HG03575 (cell line): ENCODE results near the gene FKBP1A.
"Not testable (repeated sequence)": the region's sequence is repeated elsewhere in the genome, so short reads cannot be mapped to it uniquely, and the experiment has no call there.

Experiments
- ATAC-seq: cut with Tn5 transposase; IDR thresholded peaks from one replicate; pipeline ENCODE4 v1.9.1; 2021; ENCODE audit not compliant: unreplicated experiment, insufficient number of reproducible peaks, low FRiP score; ENCODE audit errors: extremely low read depth

Gene FKBP1A

DNA sequence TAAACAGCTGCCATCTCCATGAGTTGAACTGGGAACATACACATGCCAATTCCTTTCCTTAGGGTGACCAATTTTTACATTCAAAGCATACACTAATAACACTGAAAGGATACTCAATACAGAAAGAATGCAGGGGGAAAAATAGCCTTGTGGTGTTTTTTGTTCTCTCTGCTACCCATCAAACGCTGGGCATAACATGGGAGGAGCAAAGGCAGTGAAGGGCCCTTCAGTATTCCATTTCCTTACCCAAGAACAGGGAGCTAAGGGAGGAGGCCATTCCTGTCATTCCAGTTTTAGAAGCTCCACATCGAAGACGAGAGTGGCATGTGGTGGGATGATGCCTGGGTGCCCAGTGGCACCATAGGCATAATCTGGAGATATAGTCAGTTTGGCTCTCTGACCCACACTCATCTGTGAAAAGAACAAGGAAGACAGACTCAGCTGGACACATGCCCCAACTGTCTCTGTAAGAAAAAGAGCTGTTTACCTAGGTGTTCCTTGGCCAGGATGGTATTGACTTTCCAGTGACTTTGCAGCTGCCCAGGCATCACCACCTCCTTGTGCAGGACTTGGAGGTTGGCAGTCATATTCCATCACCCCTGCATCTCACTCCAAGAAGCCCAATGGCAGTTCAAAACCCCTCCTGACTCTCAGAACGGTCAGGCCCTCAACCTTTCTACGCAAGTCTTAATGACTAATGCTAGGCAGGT lies 20.9 kb downstream of the FKBP1A start:
- ATAC-seq: no peak

DNA sequence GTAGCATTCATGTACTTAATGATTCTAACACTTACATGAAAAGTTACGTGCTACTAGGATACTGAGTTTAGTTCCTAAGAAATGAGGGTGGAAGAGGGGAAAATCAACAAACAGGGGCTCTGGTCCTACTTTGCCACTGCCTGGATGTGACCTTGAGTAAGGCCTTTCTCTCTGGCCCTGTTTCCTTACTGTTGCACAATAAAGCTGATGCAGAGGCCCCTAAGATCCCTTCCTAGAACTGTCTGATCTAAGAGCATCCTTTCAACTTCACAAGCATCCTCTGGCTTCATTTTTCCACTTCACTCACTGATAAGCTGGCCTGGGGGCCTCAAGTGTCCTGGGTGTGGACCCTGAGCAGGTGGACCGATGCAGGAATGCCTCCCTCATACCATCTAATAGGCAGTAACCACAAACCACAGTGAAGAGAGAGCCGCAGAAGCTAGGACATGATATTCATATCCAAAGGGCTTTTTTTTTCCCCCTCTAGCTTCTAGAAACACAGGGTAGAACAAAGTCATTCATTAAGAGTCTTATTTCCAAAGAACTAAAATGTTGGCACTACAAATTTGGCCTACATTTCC lies 21.6 kb downstream of the FKBP1A start:
- no peak for ATAC-seq

DNA sequence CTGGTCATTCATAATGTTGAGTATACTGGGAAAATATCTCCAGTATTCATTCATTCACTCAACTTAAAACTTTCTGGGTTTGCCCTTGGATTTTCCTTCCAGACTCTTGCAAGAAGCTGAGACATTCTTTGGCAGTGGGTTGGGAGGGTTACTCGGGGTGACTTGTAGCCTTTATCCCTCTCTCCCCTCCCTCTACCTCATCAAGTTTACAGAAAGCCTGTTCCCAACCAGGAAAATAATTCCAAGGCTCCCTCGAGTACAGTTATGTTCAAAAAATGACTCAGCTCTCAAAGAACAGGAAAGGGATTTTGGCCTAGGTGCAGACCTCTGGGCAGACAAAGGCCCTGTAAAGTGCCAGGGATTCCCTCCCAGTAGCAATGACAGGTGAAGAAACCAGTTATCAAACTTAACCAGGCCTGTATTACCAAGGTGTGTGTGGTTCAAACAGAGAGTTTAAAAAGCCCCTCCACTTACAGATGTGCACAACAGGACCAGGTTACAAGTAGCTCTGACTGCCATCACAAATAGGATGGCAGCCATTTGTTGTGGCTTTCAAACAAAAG lies 22.2 kb downstream of the FKBP1A start:
- ATAC-seq: no peak

DNA sequence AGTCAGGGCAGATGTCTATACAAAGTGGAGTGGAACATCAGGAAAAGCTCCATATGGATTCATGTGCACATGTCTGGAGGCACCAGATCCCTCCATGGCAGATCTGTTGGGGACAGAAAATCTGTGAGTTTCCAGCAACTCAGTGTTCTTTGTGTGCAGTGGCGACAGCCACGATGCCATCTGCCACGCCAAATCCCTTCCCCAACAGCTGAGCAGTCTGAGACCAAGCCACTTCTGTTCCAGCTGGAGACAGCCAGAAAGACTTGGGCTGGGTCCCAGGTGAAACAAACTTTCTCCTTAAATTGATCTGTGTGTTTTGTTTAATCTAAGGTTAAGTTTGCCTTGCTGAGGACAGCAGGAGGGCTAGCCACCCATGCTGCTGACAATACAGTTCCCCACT lies 22.9 kb downstream of the FKBP1A start:
- no peak for ATAC-seq

DNA sequence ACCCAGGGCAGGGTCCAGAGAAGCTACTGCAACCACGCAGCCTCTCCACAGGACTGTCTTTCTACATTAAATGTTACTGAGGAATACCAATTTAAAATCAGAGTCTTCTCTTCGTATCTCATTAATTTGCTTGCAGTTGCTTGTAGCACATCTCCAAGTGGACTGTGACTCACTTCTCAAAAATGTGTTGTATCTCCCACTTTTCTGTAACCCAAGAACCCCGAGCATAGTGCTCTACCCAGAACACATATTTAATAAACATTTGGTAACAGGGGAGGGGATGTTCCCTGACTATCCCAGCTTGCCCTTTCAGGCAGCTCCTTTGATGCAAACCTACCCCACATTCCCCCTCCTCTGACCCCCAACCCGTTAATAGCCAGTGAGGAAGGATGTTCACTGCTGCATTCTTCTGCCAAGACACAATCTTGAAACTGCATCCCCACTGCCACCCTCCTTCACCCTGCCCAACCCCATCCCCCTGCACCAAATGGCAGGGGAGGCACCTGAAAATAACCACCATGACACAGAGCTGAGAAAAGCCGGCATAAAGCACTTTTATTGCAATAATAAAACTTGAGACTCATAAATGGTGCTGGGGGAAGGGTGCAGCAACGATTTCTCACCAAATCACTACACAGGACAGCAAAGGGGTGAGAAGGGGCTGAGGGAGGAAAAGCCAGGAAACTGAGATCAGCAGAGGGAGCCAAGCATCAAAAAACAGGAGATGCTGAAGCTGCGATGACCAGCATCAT lies 24.2 kb downstream of the FKBP1A start:
- no peak for ATAC-seq

DNA sequence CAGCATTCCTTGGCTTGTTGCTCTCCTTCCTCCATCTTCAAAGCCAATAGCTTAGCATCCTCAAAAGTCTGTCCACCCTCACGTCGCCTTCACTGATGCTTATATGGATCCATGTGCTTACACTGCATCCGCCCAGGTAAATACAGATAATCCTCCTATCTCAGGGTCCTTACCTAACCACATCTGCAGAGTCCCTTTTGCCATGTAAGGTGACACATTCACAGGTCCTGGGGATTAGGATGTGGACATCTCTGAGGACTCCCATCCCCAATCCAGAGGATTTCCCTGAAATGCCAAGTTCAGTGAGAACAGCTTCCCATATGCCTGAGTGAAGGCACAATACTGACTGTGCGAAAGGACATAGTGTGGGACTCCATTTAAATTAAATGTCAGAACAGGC lies 25.4 kb downstream of the FKBP1A start:
- no peak for ATAC-seq

DNA sequence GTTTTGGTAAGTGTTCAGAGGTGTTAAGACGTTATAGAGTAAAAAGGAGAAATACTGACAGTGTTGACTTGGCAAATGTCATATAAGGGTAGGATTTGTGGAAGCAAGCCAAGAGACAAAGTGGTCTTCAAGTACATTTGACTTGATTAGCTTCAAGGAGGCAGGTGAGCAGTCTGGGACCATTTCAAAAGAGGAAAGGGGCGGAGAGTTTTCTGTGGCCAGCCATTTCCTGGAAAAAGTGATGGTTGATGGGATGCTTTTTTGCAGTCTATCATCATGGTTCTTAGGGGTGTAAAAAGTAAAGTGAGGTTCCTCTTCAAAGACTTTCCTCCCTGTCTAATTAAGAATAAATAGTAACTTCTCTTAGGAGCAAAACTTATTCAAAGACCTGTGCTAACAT lies 28.7 kb downstream of the FKBP1A start:
- ATAC-seq: no peak

DNA sequence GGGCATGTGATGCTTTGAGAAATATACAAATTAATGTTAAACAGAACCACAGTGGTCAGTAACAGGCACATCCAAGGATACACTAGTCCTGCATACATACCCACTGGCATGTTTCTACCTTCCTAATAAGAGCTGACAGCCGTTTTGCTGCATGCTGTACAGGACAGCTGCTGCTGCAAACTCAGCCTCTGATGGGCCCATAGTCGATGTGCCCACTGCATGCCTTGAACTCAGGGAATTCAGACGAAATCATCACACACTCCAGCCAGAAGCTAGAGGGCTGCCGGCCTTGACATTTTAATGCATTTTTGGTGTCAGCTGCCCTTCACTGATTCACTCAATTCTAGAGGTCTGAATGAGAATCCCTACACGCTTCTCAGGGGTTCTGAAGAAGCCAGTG lies 29.3 kb downstream of the FKBP1A start:
- ATAC-seq: no peak

DNA sequence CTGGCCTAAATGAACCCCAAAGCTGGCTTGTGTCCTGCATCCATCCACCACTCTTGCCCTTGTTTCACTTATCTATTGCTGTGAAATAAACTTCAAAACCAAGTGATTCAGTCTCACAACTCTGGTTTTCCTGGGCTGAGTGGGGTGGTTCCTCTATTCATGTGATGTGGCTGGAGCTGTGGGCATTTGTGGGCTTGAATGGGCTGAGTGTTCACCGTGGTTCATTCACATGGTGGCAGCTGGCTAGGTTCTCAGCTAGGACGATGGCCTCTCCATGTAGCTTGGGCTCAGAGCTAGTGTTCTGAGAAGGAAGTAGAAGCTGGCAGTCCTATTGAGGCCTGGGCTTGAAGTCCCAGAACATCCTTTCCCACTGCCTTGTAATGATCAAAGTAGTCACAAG lies 30.4 kb downstream of the FKBP1A start:
- ATAC-seq: no peak

DNA sequence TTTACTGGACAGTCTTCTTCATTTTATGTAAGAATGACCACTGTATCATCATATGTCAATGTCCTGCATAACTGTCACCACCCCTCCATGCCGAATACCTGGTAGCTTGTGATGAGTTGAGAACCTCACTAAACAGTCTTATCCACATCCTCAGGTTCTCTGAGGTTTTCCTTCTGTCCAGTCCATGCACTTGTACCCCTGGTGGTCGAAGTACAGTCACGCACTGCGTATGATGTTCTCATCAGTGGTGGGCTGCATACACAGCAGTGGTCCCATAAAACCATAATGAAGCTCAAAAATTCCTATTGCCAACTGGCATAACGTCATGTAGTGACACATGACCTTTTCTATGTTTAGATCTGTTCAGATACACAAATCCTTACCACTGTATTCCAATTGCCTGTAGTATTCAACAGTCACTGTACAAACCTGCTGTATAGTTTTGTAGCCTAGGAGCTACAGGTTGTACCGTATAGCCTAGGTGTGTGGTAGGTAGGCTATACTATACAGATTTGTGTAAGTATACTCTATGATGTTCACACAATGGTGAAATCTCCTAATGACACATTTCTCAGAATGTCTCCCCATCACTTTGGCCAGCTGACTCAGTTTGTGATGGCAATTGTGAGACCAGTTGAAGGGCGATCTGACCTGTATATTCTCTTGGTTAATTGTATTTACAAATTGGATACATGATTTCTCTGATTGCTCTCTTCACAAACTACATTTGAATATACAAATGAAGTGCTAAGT lies 32.6 kb downstream of the FKBP1A start:
- no peak for ATAC-seq

DNA sequence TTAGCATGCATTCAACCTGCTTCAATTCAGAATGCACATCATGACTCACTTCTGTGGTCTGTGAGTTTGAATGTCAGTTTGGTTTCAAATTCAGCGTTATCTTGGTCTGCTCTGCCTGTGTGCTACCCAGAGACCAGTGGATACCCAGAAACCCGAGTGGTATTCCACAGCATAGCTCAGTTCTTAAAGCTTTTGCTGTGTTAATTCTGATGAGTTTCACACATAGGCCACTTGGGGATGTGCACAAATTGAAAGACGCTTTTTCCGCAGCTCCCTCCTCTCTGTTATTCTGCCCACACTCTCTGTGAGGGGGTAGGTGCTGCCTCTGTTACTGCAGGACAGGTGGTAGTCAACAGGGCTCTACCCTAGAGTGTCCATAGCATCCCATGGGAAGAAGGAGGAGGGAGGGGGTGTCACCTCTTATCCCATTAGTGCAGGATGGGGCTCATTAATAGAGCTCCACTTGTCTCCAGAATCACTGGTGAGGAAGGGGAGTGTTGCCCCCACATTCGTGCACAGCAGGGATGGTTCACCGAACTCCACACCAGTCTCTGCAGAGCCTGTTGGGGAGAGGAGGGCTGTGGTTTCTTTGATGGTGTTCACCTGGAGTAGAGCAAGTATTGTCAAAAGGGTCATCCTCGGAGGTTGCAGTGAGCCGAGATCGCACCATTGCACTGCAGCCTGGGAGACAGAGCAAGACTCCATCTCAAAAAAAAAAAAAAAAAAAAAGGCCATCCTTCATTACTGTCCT lies 34.8 kb downstream of the FKBP1A start:
- ATAC-seq: no peak

DNA sequence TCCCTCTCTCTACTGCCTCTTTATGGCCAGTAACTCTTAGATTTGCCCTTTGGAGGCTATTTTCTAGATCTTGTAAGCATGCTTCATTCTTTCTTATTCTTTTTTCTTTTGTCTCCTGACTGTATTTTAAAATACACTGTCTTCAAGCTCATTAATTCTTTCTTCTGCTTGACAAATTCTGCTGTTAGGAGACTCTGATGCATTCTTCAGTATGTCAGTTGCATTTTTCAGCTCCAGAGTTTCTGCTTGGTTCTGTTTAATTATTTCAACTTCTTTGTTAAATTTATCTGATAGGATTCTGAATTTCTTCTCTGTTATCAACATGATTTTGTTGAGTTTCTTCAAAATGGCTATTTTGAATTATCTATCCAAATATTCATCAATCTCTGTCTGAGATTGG lies 38.9 kb downstream of the FKBP1A start:
- ATAC-seq: no peak

DNA sequence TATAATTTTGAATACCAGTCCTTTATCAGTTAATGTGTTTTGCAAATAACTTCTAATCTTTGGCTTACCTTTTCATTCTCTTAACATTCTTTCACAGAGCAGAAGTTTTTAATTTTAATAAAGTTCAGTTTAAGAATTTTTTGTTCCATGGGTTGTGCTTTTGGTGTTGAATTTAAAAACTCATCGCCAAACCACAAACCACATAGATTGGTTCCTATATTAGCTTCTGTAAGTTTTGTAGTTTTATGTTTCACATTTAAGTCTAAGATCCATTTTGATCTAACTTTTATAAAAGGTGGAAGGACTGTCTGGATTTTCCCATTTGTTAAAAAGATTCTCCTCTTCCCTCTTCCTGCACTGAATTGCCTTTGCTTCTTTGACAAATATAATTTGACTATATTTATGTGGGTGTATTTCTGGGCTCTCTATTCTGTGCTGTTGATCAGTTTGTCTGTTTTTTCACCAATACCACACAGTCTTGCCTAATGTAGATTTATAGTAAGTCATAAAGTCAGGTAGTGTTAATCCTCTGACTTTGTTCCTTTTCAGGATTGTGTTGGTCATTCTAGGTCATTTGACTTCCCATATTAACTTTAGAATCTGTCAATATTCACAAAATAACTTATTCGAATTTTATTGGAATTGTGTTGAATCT lies 46.4 kb downstream of the FKBP1A start:
- ATAC-seq: no peak

DNA sequence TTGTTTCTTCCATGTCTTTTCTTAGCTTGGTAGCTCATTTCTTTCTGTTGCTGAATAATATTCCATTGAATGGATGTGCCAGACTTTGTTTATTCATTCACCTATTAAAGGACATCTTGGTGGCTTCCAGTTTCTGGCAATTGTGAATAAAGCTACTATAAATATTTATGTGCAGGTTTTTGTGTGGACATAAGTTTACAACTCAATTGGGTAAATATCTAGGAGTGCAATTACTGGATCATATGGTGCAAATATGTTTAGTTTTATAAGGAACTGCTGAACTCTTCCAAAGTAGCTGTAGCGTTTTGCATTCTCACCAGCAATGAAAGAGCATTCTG lies 47.1 kb downstream of the FKBP1A start:
- ATAC-seq: no peak

DNA sequence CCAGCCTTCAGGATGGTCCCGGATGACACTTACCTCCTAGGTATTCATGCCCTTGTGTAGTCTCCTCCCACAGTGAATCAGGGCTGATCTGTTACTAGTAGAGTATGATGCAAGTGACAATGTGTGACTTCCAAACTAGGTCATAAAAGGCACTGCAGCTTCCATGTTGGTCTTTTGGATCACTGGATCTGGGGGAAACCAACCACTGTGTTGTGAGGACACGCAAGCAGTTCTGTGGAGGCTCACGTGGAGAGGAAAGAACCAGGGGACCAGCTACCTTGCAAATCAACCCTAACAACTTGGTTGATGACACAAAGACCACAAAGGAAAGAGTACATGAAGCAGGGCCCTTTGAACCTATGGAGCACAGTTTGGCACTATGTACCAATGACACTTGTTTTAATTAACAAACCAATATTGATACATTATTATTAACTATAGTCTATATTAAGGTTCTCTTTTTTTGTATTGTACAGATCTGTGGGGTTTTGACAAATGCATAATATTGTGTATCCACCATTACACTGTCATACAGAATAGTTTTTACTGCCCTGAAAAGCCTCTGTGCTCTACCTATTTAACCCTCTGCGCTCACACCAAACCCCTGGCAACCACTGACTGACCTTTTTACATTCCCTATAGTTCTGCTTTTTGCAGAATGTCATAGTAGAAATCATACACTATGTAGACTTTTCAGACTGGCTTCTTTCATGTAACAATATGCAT lies 47.7 kb downstream of the FKBP1A start:
- no peak for ATAC-seq

DNA sequence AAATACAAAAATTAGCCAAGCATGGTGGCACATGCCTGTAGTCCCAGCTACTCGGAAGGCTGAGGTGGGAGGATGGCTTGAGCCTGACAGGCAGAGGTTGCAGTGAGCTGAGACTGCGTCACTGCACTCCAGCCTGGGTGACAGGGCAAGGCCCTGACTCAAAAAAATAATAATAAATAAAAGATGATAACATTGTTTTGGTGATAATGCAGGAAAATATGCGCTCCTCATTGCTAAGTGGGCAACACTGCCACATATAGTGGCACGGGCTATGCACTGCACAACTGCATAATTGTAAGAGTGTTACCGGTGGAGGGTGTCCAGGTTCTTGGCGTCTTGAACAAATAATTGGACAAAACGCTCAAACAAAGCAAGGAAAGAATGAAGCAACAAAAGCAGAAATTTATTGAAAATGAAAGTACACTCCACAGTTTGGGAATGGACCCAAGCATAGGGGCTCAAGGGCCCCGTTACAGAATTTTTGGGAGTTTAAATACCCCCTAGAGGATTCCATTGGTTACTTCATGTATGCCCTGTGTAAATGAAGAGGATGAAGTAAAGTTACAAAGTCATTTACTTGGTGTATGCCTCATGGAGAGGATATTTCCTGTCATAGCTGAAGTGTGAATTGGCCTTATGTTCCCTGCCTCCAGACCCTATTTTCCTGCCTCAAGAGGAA lies 49.3 kb downstream of the FKBP1A start:
- not testable (repeated sequence) for ATAC-seq

DNA sequence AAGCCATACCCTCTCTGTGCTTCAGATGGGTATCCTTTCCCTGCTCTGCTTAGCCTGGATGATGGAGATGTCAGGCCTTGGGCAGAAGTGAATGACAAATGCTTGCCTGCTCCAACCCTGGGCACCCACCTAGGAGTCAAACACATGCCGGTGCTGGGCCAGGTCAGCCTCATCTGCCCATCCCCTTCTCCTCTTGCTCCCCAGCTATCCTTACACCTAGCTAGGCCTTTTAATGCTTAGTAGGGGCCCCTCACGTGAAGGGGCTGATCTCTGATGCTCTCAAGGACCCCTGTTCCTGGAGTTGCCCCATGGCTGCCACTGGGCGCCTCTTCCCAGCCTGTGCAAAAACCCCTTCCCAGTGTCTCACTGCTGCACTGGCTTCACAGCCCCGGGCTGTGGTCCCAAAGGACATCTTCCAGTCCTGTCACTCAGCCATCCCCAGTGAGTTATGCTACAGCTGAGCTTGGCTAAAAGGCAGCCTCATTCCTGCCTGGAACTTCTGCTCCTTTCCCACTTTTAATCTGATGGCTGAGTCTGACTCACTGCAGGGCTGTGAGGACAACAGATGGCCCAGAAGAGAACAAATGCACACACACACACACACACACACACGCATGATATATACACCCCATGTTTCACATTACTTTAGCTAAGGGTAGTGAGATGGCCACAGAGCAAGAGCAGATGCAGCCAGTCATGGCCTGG lies 51.1 kb downstream of the FKBP1A start:
- no peak for ATAC-seq
